GM10248 (cell line): ENCODE results near the gene CD93.

Experiments used
- CTCF ChIA-PET: fragments of 300-600 bp; sonication (Branson Sonifier 250); formaldehyde crosslinking; extraction: SDS; loops from one replicate; lab custom pipeline; 2021; ENCODE audit warnings: antibody characterized with exemption; lab: Yijun Ruan, JAX
- POLR2A ChIA-PET: fragments of 350-650 bp; sonication (Branson Sonifier 250); formaldehyde crosslinking; extraction: SDS; loops from one replicate; lab custom pipeline; 2020; ENCODE audit warnings: antibody characterized with exemption; lab: Yijun Ruan, JAX
- DNase-seq: peaks from one replicate; pipeline ENCODE4 v3.0.0; 2012; ENCODE audit errors: extremely low spot score
- CTCF ChIP-seq: IDR thresholded peaks from 2 replicates; pipeline ENCODE4 v1.5.1; 2012; ENCODE audit warnings: mild to moderate bottlenecking, low read depth; ENCODE audit errors: extremely low read depth, missing control alignments, control extremely low read depth

The CD93 gene

DNA sequence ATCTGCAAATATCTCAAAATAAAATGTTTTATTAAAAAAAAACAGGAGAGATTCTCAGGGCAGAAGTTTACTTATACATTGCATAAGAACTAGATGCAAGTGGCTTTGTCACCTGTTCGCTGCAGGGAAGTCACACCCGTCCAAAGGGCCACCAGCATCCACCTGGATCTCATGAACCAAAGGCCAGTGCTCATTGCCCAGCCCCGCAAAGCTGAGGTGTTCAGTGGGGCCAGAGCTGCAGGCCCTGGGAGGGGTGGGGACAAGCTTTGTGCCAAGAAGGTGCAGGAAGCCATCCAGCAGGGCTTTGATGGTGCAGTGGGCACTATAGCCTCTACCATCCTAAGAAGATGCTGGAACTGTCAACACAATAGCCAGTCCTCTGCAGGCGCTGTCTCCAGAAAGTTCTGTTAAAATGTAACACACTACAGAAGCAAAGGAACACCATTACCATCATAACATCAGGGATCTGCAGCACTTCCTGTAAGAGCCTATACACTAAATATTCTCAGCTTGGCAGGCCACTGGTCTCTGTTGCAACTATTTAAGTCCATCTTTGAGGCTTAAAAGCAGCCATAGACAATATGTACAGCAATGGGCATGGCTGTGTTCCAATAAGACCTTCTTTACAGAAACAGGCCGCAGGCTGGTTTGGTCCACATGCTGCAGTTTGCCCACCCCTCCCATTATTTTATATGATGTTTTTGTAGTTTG, 15.7 kb upstream of the CD93 start:
- POLR2A ChIA-PET = no interaction called here
- no peak for TF ChIP-seq CTCF
- DNase-seq = no peak
- CTCF ChIA-PET = interaction anchor here (1.3 to 1.5 kb wide), 2 partner anchors 22 to 410 kb away, joined by 3 to 5 read pairs; no protein-coding TSS in a partner anchor

GRCh38 chr20:23100720-23101107, 14.6 kb upstream of the CD93 start:
- CTCF ChIA-PET = interaction anchor here (1.3 to 1.8 kb wide), 4 partner anchors 12 to 50 kb away, joined by 3 to 7 read pairs (median 3); no protein-coding TSS in a partner anchor
- DNase-seq = no peak
- TF ChIP-seq CTCF = no peak
- POLR2A ChIA-PET = no interaction called here

DNA sequence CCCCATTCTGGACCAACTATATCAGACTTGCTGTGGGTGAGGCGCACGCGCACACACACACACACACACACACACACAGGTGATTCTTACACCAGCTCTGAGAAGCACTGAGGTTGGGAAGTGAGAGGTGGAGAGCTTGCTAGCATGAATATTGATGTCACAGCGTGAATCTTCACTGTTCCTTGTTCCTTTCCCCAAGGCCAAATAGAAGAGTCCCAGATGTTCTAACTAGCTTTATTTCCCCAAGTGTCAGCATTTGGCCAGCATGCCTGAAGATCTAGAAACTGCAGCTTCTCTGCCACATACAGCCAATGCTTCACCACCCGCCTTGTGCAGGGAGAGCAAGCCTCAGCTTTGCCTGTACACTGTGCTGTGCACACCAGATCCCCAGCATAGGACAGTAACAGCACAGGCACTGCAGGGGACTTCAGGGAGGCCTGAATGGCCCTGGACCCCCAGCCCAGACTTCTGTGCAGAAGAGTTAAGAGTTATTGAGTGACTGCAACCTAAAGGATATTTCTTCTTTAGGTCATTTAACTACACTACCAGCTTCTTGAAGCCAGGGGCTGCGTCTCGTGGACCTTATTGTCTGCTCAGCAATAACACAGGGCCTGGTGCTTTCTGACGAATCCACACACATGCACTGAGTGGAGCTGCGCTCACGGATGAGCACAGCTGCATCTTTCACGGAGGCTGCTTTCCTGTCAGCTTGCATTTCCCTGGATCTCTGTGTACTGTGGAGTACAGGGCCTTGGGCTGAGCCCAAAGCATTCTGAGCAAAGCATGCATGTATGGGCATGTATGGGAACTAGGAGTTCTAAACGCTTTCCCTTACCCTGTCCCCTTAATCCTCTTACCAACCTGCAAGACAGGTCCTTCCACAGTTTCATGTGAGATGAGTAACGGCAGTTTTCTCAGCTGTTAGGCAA, 13.9 kb upstream of the CD93 start:
- TF ChIP-seq CTCF = no peak
- no peak for DNase-seq
- ChIA-PET POLR2A (no interaction called here), CTCF (interaction anchor here (1.0 to 1.8 kb wide), 6 partner anchors 10 to 49 kb away, joined by 3 to 7 read pairs (median 3); no protein-coding TSS in a partner anchor)

DNA sequence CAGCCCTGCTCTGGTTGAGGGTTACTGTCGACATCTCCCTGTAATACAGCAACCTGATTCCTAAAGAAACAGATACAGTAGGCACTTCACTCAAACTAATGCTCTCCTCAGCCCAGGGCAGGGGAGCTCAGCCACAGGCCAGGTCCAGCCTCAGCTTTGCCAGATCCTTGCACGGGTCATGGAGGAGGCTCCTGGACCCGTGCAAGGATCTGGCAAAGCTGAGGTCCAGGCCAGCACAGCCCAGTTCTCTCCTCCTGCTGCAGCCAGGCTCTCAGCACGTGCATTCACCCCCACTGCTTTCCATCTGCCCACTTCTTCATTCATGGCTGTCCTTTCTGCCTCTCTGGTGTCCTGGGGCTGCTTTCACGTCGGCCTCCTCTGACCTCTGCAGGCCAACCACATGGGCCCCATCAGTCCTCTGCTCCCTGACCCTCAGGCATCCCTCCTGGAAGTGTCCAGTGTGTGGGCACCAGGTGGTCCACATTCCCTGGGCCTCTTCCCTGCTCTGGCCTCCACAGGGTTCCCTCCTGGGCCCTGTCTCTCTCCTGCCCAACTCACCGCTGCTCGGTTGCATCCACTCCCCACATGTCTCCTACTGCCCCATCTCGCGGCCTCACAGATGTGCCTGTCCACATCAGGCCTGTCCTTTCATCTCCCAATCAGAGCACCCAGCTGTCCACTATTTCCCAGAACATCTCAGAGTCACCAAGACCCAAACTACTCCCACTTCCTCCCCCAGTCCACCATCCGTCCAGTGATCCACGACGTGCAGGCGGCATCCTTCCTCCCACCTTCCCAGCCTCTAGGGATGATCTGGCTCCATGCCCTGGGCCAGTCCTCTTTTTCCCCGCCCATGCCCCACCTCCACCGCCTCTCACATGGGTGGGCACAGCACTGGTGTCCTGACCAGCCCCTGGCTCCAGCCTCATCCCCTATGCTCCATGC, 11.8 kb upstream of the CD93 start:
- ChIA-PET POLR2A (no interaction called here), CTCF (interaction anchor here (1.0 to 1.9 kb wide), 3 partner anchors 9 to 20 kb away, joined by 3 to 7 read pairs (median 3); no protein-coding TSS in a partner anchor)
- no peak for DNase-seq

DNA sequence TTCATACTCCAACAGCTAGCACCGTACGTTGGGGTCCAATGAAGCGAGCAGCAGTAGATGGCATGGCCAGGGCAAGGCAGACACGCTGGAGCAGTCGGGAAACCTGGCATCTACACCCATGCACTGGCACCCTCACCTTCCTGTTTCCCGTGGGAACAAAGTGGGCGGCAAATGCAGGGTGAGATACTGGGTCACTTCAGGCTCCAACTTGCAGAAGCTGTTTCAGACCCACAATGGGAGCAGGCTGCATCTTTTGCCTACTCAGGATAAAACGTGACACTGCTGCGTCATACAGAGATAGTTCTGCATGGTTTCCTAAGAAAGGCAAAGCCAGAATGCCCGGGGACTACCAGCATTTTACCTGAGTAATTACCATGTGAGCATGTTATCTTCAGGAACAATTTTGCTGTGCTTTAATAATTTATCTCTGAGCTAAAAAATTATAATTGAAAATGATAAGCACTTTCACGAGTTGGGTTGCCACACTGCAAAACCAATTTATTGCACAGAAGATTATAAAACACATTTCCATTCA, 10.9 kb upstream of the CD93 start:
- ChIA-PET POLR2A (no interaction called here), CTCF (interaction anchor here (1.0 to 1.9 kb wide), 8 partner anchors 10 to 138 kb away, joined by 3 to 7 read pairs (median 3); no protein-coding TSS in a partner anchor)
- no peak for DNase-seq
- no peak for TF ChIP-seq CTCF

More for the DNA sequence above, 11.8 kb upstream of the CD93 start:
- no peak for TF ChIP-seq CTCF
